GM19463 (cell line): Measurements from ENCODE around the gene NELFA.
"Not testable (repeated sequence)": the region's sequence is repeated elsewhere in the genome, so short reads cannot be mapped to it uniquely, and the experiment has no call there.

ENCODE experiments used
- ATAC-seq: cut with Tn5 transposase; IDR thresholded peaks from one replicate; pipeline ENCODE4 v1.9.1; 2021; ENCODE audit warnings: mild to moderate bottlenecking, moderate library complexity; ENCODE audit not compliant: unreplicated experiment

NELFA gene

GRCh38 chr4:1994938-1995337, 13.8 kb downstream of the NELFA start:
- no peak for ATAC-seq

GRCh38 chr4:1993718-1994516, 14.9 kb downstream of the NELFA start:
- not testable (repeated sequence) for ATAC-seq

DNA sequence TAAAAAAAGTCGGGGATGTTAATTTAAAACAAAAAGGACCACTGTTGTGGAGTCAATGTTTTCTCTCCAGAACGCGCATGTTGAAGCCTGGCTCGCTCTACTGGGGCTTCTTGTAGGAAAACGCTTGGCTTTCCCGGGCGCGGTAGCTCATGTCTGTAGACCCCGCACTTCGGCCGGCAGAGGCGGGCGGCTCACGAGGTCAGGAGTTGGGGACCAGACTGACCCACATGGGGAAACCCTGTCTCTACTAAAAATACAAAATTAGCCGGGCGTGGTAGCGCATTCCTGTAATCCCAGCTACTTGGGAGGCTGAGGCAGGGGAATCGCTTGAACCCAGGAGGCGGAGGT, 15.6 kb downstream of the NELFA start:
- ATAC-seq: no peak

- ATAC-seq: no peak
Measured at GRCh38 chr4:1992468-1993168, 16.2 kb downstream of the NELFA start.

DNA sequence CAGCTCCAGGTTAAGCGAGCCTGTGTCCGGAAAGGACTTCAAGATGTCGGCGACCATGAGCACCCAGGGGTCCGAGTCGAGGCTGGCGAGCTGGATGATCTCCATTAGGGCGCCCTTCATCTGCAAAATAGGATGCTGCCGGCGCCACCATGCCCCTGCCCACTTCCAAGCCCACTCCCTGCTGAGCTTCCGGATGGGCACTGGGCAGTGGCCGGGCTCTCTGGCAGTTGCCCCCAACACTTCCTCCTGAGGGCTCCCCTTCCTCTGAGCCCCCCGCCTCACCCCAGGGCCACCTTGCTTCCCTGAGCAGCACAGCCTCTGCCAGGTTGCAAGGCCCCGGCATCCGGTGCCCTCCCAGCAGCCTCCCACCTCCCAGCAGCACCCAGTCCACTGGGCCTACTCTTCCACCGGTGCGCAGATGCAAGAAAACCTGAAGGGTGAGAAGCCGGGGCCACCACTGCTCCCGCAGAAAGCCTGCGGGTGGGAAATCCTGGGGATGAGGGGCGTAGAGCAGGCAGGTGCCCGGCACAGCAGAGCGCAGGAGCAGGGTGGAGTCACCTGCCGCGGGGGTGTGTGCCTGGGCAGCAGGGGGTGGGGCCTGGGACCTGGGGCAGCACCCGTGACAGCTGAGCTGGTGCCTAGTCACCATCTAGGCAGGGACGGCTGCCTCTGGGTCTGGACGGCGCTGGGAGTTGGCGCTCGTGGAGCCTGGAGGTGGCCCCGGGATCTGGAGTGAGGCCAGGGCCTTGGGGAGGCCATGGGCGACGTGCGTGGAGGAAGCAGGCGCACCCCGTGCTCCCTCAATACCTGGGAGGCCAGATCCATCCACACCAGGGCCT, 17.0 kb downstream of the NELFA start:
- ATAC-seq: no peak

DNA sequence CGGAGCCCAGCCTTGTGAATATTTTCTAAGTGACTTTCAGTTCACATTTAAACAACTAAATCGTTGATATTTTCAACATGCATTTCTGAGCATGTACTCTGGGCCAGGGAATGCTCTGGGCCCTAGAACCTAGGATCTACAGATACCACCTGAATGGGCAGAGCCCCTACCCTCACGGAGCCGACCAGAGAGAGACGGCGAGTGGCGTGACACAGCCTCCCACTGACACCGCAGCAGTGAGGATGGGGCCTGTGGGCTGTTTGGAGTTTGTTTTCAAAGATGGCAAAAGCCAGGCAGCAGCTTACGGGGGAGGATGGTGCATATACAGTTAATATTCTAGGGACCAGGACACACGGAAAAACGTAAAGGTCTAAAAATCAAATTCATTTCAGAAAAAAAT, 17.7 kb downstream of the NELFA start:
- no peak for ATAC-seq

- no peak for ATAC-seq
Measured at GRCh38 chr4:1990676-1991075, 18.1 kb downstream of the NELFA start.

- no peak for ATAC-seq
Measured at GRCh38 chr4:1990348-1990645, 18.5 kb downstream of the NELFA start.

- ATAC-seq: no peak
Measured at GRCh38 chr4:1989533-1990347, 19.0 kb downstream of the NELFA start.

DNA sequence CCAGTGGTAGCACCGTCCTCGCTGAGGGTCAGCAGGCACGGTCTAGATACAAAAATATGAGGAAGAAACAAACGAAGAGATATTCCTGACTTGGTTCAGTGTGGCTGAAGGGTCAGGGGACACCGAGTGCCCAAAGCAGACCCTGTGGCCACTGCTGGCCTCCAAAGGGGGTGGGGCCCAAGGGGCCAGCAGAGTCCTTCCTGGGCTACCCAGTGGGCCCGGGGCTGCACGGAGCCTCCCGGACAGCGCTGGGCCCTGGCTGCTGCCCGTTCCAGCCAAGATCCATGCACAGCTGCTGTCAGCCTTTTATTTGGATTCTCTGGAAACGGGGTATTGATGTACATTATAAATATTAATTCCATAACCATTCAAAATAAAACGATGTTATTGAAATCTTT, 20.4 kb downstream of the NELFA start:
- ATAC-seq: no peak

DNA sequence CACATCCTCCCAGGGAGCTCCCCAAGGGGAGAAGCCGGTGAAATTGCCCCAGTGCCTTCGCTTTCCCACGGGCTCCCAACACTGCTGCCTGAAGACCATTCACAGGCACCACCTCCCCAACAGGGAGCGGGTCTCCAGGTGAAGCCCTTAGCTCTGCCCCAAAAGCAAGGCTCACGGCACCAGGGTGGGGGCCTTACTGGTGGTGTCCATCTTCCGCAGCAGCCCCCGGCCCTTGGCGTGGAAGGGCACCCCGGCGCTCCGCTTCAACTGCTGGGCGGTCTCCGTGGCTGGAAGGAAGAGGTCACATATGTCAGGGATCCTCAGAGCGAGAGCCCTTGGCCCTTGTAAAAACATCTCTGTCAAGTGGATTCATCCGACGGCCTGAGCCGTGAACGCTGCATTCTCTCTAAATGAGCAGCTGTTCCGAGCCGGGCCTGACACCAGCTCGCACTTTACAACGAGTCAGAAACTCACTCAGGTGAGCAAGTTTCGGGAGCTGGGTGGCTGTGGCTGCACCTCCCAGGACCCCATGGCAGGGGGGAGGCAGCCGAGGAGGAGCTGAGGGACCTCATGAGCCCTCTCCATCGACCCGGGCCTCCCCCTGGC, 20.9 kb downstream of the NELFA start:
- ATAC-seq: no peak

- ATAC-seq: no peak
Measured at GRCh38 chr4:1987296-1987695, 21.5 kb downstream of the NELFA start.

GRCh38 chr4:1986578-1987210, 22.1 kb downstream of the NELFA start:
- no peak for ATAC-seq

DNA sequence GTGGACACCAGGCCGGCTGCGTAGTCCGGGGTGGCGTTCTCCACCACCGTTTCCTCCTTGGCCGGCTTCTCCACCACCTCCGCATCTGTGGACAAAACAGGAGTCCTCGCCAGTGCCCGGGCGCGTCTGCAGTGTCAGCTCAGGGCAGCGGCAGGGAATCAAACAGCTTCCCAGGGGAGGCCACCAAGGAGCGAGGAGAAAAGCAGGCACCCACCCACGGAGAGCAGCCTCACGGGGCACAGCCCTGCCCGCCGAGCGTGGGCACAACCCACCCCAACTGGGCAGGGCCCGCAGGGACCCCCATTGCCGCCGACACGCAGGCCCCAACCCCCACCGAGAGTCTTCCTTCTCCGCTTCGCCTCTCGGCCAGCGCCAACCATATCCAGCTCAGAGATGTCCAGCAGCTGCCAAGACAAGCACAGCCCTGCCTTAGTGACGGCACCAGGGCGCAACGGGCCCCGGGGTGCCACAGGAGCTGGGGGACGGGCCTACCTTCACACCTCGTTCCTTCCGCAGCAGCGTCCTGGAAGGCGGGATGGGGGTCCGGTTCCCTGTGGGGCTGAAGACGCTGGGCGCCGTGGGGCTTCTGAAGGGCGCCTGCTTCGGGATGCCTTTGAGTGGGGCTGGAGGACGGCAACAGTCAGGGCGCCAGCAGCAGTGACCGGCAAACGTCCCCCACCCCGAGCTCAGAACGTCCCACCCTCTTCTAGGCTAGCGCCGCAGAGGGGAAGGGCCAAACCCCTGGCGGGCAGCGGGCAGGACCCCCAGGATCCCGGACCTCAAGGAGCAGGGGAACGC, 22.8 kb downstream of the NELFA start:
- no peak for ATAC-seq

DNA sequence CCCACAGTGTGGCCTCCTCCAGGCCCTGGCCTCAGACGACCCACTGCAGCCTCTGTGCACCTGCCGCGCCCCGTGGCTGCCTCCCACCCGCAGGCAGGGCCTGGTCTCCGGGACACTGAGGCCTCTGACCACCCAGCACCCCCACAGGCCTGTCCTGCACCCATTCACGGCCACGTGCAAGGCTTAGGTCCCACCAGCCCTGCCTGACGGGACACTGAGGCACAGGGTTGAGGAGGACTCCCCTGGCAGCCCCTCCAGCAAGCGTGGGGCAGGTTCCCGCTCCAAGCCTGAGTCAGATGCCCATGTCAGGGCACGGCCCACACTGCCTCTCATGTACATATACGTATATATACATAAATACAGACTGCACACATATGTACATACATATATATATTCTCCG, 23.5 kb downstream of the NELFA start:
- ATAC-seq: no peak

DNA sequence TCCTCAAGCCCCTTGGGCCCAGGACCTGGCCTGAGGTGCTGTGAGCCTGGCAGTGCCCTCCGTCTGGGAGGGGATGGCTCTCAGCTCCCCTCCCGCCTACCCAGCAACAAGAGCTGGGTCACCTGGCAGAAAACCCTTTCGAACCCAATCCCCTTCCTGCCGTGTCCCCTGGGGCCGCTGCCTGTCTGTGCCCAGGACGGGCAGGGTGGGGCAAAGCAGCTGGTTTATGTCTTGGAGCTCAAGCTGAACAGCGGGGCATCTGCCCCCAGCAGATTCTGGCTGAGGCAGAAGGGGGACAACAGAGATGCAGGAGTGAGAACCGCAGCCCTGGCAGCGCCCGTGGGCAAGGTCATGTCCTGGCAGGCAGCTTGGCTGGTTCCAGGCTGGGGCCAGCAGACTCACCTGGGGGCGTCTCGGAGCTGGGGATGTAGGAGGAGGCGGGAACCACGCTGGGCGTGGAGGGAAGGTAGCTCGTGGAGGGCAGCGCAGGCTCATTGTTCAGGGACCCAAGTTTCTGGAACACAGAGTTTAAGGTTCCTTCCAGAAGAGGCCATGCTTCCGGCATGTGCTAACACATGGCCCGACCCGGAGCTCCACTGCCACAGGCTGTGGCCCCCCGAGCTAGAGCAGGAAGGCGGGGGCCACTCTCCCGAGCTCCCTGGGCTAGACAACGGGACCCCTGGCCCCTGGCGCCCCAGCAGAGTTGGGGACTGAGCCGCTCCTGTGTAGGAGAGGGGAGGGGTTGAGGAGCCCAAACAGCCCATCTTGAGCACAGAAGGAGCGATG, 24.2 kb downstream of the NELFA start:
- ATAC-seq: no peak

- no peak for ATAC-seq
Measured at GRCh38 chr4:1983846-1984405, 24.8 kb downstream of the NELFA start.
